Stomach smooth muscle (tissue), 2 donors: Measurements from ENCODE around the gene ERO1A.

Experiments
- H3K27ac ChIP-seq: one replicate; pipeline ENCODE4 v1.7.0; 2013; ENCODE audit warnings: mild to moderate bottlenecking, low read length, inconsistent platforms
- H3K27me3 ChIP-seq, 2 donors: one replicate each; pipeline ENCODE4 v1.7.0; 2013; ENCODE audit warnings: low read length in 2 of 2; ENCODE audit not compliant: insufficient read depth in 2 of 2, control insufficient read depth in 1 of 2
- H3K36me3 ChIP-seq, 2 donors: one replicate each; pipeline ENCODE4 v1.7.0; 2013; ENCODE audit warnings: low read length in 2 of 2; ENCODE audit not compliant: control insufficient read depth in 2 of 2, insufficient read depth in 2 of 2
- H3K4me1 ChIP-seq: one replicate; pipeline ENCODE4 v1.7.0; 2013; ENCODE audit warnings: low read length; ENCODE audit not compliant: control insufficient read depth, insufficient read depth
- H3K4me3 ChIP-seq, 2 donors: one replicate each; pipeline ENCODE4 v1.7.0; 2013; ENCODE audit warnings: low read length in 2 of 2
- H3K9ac ChIP-seq, 2 donors: one replicate each; pipeline ENCODE4 v1.7.0; 2013; ENCODE audit warnings: low read length in 2 of 2, mild to moderate bottlenecking in 1 of 2
- H3K9me3 ChIP-seq, 2 donors: one replicate each; pipeline ENCODE4 v1.7.0; 2013; ENCODE audit warnings: low read length in 2 of 2; ENCODE audit not compliant: control insufficient read depth in 2 of 2
- donor health status: healthy.
- donor health status: Pancreatic carcinoma.

ERO1A gene

DNA sequence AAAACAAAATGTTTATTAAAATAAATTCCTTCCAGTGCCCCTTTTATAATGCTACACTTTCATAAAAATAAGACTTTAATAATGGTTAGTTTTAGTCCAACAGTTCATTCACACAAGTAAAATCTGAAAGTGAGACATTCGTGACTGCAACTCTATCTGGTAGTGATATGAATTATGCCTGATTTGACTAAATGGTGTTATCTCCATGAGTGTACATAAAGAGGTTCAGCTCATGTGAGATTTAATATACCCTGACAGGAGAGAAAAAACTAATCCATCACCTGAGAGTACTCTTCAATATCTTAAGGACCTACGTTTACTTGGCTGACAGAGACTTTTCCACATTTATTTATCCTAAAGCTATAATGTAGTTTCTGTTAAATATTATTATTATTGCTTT, 34.0 kb downstream of the ERO1A start:
- H3K4me1 ChIP-seq = no peaks in the 10 kb centered on the region
- H3K9me3 ChIP-seq = no peaks in the 10 kb centered on the region
- H3K36me3 ChIP-seq = peaks cover 5 to 9% of the 10 kb centered on the region in 2 donors

GRCh38 chr14:52660832-52661231, 34.5 kb downstream of the ERO1A start:
- H3K27me3 ChIP-seq = no peaks in the 10 kb centered on the region
- H3K9me3 ChIP-seq = no peaks in the 10 kb centered on the region
- no peak overlapping the region for H3K27ac ChIP-seq
- no peak overlapping the region for H3K9ac ChIP-seq
- no peaks in the 10 kb centered on the region for H3K4me1 ChIP-seq
- no peak overlapping the region for H3K4me3 ChIP-seq
- peaks cover 4 to 9% of the 10 kb centered on the region in 2 donors for H3K36me3 ChIP-seq

More for the DNA sequence above, 34.0 kb downstream of the ERO1A start:
- H3K9ac ChIP-seq = no peak overlapping the region
- no peak overlapping the region for H3K27ac ChIP-seq
- H3K4me3 ChIP-seq = no peak overlapping the region
- no peaks in the 10 kb centered on the region for H3K27me3 ChIP-seq

GRCh38 chr14:52660325-52660724, 35.0 kb downstream of the ERO1A start:
- Histone ChIP-seq H3K9ac (no peak overlapping the region), H3K27ac (no peak overlapping the region), H3K36me3 (peaks cover 0 to 9% of the 10 kb centered on the region in 2 donors)

GRCh38 chr14:52656905-52657304, 38.5 kb downstream of the ERO1A start:
- H3K4me1 ChIP-seq = no peaks in the 10 kb centered on the region
- no peaks in the 10 kb centered on the region for H3K9me3 ChIP-seq
- H3K27me3 ChIP-seq = no peaks in the 10 kb centered on the region
- no peak overlapping the region for H3K9ac ChIP-seq
- H3K27ac ChIP-seq = no peak overlapping the region
- H3K4me3 ChIP-seq = no peak overlapping the region
- peaks cover 0 to 9% of the 10 kb centered on the region in 2 donors for H3K36me3 ChIP-seq

More at GRCh38 chr14:52660325-52660724, 35.0 kb downstream of the ERO1A start:
- H3K9me3 ChIP-seq = no peaks in the 10 kb centered on the region
- no peaks in the 10 kb centered on the region for H3K4me1 ChIP-seq
- H3K4me3 ChIP-seq = no peak overlapping the region
- H3K27me3 ChIP-seq = no peaks in the 10 kb centered on the region

DNA sequence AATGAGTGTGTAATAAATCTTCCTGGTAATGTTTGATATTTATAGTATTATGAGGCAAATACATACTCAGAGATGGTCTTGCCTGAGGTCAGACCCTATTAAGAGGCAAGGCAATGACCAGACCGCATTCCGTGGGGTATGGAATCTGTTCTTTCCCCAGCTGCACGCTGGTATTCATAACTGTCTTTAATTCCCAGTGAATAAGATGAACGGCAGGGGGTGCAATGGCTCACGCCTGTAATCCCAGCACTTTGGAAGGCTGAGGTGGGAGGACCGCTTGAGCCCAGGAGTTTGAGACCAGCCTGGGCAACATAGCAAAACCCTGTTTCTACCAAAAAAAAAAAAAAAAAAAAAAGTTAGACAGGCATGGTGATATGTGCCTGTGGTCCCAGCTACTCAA, 44.6 kb downstream of the ERO1A start:
- Histone ChIP-seq H3K27me3 (no peaks in the 10 kb centered on the region), H3K9me3 (no peaks in the 10 kb centered on the region), H3K9ac (no peak overlapping the region), H3K27ac (no peak overlapping the region), H3K36me3 (peaks cover 3 to 6% of the 10 kb centered on the region in 2 donors), H3K4me1 (no peaks in the 10 kb centered on the region), H3K4me3 (no peak overlapping the region)

DNA sequence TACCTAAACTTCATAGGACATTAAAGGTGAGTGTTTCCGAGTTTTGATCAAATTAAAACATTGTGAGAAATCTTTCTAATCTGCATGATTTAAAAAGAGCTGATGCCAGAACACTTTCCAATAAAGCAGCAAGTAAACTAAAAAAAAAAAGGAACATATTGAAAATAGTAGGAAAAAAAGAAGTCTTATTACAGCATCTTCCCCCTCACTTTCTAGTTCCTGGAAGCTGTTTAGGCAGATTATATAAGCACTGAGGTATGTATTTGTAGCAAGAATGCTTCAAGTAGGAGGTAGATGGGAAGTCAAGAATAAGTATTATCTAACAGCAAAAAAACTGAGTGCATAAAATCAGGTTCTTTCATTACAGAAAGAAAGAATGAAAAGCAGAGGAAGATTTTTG, 45.8 kb downstream of the ERO1A start:
- no peak overlapping the region for H3K9ac ChIP-seq
- no peak overlapping the region for H3K4me3 ChIP-seq
- H3K36me3 ChIP-seq = peaks cover 3 to 6% of the 10 kb centered on the region in 2 donors
- H3K9me3 ChIP-seq = no peaks in the 10 kb centered on the region
- H3K27me3 ChIP-seq = no peaks in the 10 kb centered on the region
- no peak overlapping the region for H3K27ac ChIP-seq
- H3K4me1 ChIP-seq = no peaks in the 10 kb centered on the region

GRCh38 chr14:52641745-52642144, 53.6 kb downstream of the ERO1A start:
- Histone ChIP-seq H3K9ac (no peak overlapping the region), H3K4me1 (no peaks in the 10 kb centered on the region), H3K4me3 (no peak overlapping the region), H3K36me3 (peaks cover 0 to 4% of the 10 kb centered on the region in 2 donors), H3K27ac (no peak overlapping the region), H3K9me3 (no peaks in the 10 kb centered on the region), H3K27me3 (no peaks in the 10 kb centered on the region)

- peaks cover 0 to 4% of the 10 kb centered on the region in 2 donors for H3K36me3 ChIP-seq
- no peaks in the 10 kb centered on the region for H3K4me1 ChIP-seq
- no peak overlapping the region for H3K27ac ChIP-seq
- H3K9me3 ChIP-seq = no peaks in the 10 kb centered on the region
- no peak overlapping the region for H3K9ac ChIP-seq
- H3K27me3 ChIP-seq = no peaks in the 10 kb centered on the region
- no peak overlapping the region for H3K4me3 ChIP-seq
Measured at GRCh38 chr14:52640137-52640536, 55.2 kb downstream of the ERO1A start.

DNA sequence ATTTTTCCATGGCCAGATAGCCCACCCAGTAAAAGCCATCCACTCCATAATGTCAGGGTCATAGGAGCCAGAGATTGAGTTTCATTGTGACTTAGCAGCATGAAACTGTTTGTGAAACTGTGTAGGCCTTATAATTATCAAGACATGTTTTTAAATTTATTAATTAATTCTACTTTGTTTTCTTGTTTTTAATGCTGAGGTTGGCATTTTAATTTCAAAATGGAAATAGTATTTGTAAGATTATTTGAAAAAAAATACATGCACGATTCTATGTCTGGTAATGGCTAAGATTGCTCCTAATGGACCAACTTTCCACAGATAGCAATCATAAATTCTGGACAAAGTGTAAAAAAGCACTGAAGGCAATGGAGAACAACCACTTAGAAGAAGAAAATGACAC, 75.7 kb downstream of the ERO1A start:
- H3K4me3 ChIP-seq = no peak overlapping the region
- no peaks in the 10 kb centered on the region for H3K4me1 ChIP-seq
- H3K27ac ChIP-seq = no peak overlapping the region
- H3K9me3 ChIP-seq = no peaks in the 10 kb centered on the region
- H3K9ac ChIP-seq = no peak overlapping the region
- H3K36me3 ChIP-seq = no peaks in the 10 kb centered on the region
- H3K27me3 ChIP-seq = no peaks in the 10 kb centered on the region

- Histone ChIP-seq H3K27ac (no peak overlapping the region), H3K36me3 (no peaks in the 10 kb centered on the region), H3K4me3 (no peak overlapping the region), H3K9ac (no peak overlapping the region), H3K27me3 (no peaks in the 10 kb centered on the region), H3K9me3 (no peaks in the 10 kb centered on the region), H3K4me1 (no peaks in the 10 kb centered on the region)
Measured at GRCh38 chr14:52618602-52619001, 76.8 kb downstream of the ERO1A start.

DNA sequence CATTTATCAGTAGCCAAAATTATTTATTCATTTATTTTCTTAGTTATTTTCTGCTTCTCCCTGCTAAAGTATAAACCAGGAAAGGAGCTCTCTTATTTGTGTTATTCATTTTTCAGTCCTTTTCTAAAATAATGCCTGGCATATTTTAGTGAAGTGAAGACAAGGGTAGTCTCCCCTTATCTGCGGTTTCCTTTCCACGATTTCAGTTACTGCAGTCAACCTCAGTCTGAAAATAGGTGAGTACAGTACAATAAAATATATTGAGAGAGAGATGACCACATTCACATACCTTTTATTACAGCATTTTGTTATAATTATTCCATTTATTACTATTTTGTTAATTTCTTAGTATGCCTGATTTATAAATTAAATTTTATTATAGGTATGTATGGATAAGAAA, 85.2 kb downstream of the ERO1A start:
- Histone ChIP-seq H3K4me1 (no peaks in the 10 kb centered on the region), H3K9ac (no peak overlapping the region)

More for the DNA sequence above, 85.2 kb downstream of the ERO1A start:
- Histone ChIP-seq H3K27ac (no peak overlapping the region), H3K27me3 (no peaks in the 10 kb centered on the region), H3K36me3 (no peaks in the 10 kb centered on the region), H3K4me3 (no peak overlapping the region), H3K9me3 (no peaks in the 10 kb centered on the region)
